DND-41 (cell line): Measurements from ENCODE around the gene RBKS.

ENCODE experiments used
- ATAC-seq: fragments of 200-7000 bp; cut with Tn5 transposase; 3 replicates; pipeline ENCODE4 v1.9.1; 2021; ENCODE audit warnings: low read depth; ENCODE audit not compliant: insufficient read depth
- DNase-seq: peaks from one replicate; pipeline ENCODE4 v3.0.0-alpha.2; 2020
- H2AFZ ChIP-seq: 2 replicates; pipeline ENCODE4 v1.6.0; 2012; ENCODE audit warnings: low read depth, low read length
- H3K27ac ChIP-seq: 2 replicates; pipeline ENCODE4 v1.5.1; 2012; ENCODE audit warnings: low read length, inconsistent platforms
- H3K27me3 ChIP-seq: fragments of 200-600 bp; sonication (generic); 2 replicates; pipeline ENCODE4 v1.6.0; 2012; ENCODE audit warnings: low read length, mild to moderate bottlenecking, inconsistent platforms; ENCODE audit not compliant: insufficient read depth, poor library complexity
- H3K36me3 ChIP-seq: 2 replicates; pipeline ENCODE4 v1.5.1; 2012; ENCODE audit warnings: low read length, inconsistent platforms; ENCODE audit not compliant: insufficient read depth
- H3K4me1 ChIP-seq: 2 replicates; pipeline ENCODE4 v1.5.1; 2012; ENCODE audit warnings: mild to moderate bottlenecking, low read length; ENCODE audit not compliant: insufficient read depth
- H3K4me2 ChIP-seq: 2 replicates; pipeline ENCODE4 v1.6.0; 2012; ENCODE audit warnings: mild to moderate bottlenecking, moderate library complexity, low read length, inconsistent platforms; ENCODE audit not compliant: insufficient read depth
- H3K4me3 ChIP-seq, 2 experiments: fragments of 200-600 bp in 1 of 2; shearing (Covaris generic) in 1 of 2; 2 replicates each; pipeline ENCODE4 v1.5.1; 2012 to 2016; ENCODE audit warnings: inconsistent platforms in 2 of 2, low read length in 2 of 2, mild to moderate bottlenecking in 2 of 2, low read depth in 1 of 2, moderate library complexity in 1 of 2
- H3K79me2 ChIP-seq: 2 replicates; pipeline ENCODE4 v1.6.0; 2012; ENCODE audit warnings: low read length, inconsistent platforms; ENCODE audit not compliant: insufficient read depth
- H3K9ac ChIP-seq: 2 replicates; pipeline ENCODE4 v1.6.0; 2012; ENCODE audit warnings: low read depth, mild to moderate bottlenecking, inconsistent platforms, low read length, moderate library complexity
- H3K9me3 ChIP-seq: 2 replicates; pipeline ENCODE4 v1.5.1; 2012; ENCODE audit warnings: low read length, moderate library complexity, mild to moderate bottlenecking, inconsistent platforms; ENCODE audit not compliant: insufficient read depth, severe bottlenecking
- H4K20me1 ChIP-seq: 2 replicates; pipeline ENCODE4 v1.6.0; 2012; ENCODE audit warnings: low read length; ENCODE audit not compliant: insufficient read depth
- EZH2 ChIP-seq: IDR thresholded peaks from 3 replicates; pipeline ENCODE4 v1.6.1; 2012; ENCODE audit warnings: borderline replicate concordance, low read depth, mild to moderate bottlenecking, moderate library complexity, low read length, inconsistent platforms; ENCODE audit not compliant: severe bottlenecking
- TF ChIP-seq, protein P1 (sequence below): IDR thresholded peaks from 2 replicates; pipeline ENCODE4 v1.5.1; 2012; ENCODE audit warnings: borderline replicate concordance, low read length, moderate library complexity, mild to moderate bottlenecking; ENCODE audit not compliant: poor library complexity, severe bottlenecking; ENCODE audit errors: extremely low read depth

RBKS gene

DNA sequence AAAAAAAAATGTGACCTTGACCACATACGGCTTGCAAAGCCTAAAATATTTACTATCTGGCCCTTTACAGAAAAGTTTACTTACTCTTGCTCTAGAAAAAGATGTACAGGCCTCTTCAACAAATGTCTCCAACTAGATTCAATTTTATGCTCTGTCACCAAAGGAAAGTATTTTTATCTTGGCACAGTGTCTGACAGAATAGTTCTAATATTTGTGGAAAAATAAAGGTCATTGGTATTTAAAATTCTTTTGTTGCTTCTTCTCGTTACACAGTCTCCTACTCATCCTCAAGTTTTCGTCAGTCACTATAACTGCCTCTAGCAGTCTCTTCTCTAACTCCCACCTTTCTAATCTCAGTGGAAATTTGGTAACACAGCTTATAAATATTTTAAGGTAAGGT, 1.4 kb downstream of the RBKS start:
- Histone ChIP-seq H3K4me3 (no peak overlapping the region), H2AFZ (no peak overlapping the region)
- ATAC-seq, result no peak

DNA sequence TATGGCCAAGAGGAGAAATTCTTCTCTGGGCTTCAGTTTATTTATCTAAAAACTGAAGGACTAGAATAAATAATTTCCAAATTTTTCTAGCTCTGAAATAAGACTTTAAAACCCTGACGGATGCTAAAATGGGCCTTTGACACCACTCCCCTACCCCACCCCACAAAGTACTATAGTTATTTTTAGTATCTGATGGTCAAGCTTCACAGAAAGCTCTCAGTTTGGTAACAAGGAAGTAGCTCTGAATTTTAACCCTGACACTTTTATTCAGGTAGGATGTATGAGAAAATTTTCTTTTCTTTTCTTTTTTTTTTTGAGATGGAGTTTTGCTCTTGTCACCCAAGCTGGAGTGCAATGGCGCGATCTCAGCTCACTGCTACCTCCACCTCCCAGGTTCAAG, 2.4 kb downstream of the RBKS start:
- H3K4me2 ChIP-seq, result no peak overlapping the region
- H3K79me2 ChIP-seq, result peaks cover 25% of the 10 kb centered on the region
- no peak for DNase-seq
- TF ChIP-seq EZH2, result no peak
- TF ChIP-seq, protein P1, sequence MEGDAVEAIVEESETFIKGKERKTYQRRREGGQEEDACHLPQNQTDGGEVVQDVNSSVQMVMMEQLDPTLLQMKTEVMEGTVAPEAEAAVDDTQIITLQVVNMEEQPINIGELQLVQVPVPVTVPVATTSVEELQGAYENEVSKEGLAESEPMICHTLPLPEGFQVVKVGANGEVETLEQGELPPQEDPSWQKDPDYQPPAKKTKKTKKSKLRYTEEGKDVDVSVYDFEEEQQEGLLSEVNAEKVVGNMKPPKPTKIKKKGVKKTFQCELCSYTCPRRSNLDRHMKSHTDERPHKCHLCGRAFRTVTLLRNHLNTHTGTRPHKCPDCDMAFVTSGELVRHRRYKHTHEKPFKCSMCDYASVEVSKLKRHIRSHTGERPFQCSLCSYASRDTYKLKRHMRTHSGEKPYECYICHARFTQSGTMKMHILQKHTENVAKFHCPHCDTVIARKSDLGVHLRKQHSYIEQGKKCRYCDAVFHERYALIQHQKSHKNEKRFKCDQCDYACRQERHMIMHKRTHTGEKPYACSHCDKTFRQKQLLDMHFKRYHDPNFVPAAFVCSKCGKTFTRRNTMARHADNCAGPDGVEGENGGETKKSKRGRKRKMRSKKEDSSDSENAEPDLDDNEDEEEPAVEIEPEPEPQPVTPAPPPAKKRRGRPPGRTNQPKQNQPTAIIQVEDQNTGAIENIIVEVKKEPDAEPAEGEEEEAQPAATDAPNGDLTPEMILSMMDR, result no peak
- peaks cover 31% of the 10 kb centered on the region for H3K4me1 ChIP-seq
- H3K9me3 ChIP-seq, result no peaks in the 10 kb centered on the region
- no peak for ATAC-seq
- H3K4me3 ChIP-seq, result no peak overlapping the region
- H3K36me3 ChIP-seq, result no peaks in the 10 kb centered on the region; the same call in 1 of the 2 replicates
- H2AFZ ChIP-seq, result no peak overlapping the region
- H3K27ac ChIP-seq, result no peak overlapping the region
- H4K20me1 ChIP-seq, result no peaks in the 10 kb centered on the region
- H3K9ac ChIP-seq, result no peak overlapping the region
- H3K27me3 ChIP-seq, result no peaks in the 10 kb centered on the region

More for the DNA sequence above, 1.4 kb downstream of the RBKS start:
- TF ChIP-seq, protein P1, result no peak
- TF ChIP-seq EZH2, result no peak
- peaks cover 38% of the 10 kb centered on the region for H3K4me1 ChIP-seq
- no peak overlapping the region for H3K27ac ChIP-seq
- no peak for DNase-seq
- no peaks in the 10 kb centered on the region for H3K9me3 ChIP-seq
- peak overlapping the region; percentile 87; the same call in 1 of the 2 replicates for H3K4me2 ChIP-seq
- no peak overlapping the region for H3K9ac ChIP-seq
- no peaks in the 10 kb centered on the region for H3K27me3 ChIP-seq
- no peaks in the 10 kb centered on the region for H4K20me1 ChIP-seq
- H3K79me2 ChIP-seq, result peaks cover 32% of the 10 kb centered on the region
- no peaks in the 10 kb centered on the region; the same call in 1 of the 2 replicates for H3K36me3 ChIP-seq

DNA sequence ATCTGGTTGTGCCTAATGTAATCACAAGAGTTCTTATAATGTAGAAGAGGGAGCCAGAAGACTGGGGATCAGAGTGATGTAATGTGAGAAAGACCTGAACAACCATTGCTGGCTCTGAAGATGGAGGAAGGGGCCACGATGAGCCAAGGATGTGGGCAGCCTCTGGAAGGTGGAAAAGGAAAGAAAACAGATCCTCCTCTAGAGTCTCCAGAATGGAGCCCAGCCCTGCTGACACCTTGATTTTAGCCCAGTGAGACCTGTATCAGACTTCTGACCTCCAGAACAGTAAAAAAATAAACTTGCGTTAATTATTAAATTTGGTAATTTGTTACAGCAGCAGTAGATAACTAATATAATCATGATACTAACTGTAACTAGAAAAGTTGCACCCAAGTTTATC, 3.1 kb downstream of the RBKS start:
- H3K4me1 ChIP-seq, result peaks cover 25% of the 10 kb centered on the region
- H4K20me1 ChIP-seq, result no peaks in the 10 kb centered on the region
- ATAC-seq (no peak), DNase-seq (no peak)
- no peaks in the 10 kb centered on the region for H3K27me3 ChIP-seq
- no peak overlapping the region for H3K9ac ChIP-seq
- no peak overlapping the region for H3K27ac ChIP-seq
- H3K79me2 ChIP-seq, result peaks cover 19% of the 10 kb centered on the region
- H2AFZ ChIP-seq, result no peak overlapping the region
- TF ChIP-seq, protein P1, result no peak
- TF ChIP-seq EZH2, result no peak
- no peaks in the 10 kb centered on the region; the same call in 1 of the 2 replicates for H3K36me3 ChIP-seq
- no peak overlapping the region for H3K4me3 ChIP-seq
- no peaks in the 10 kb centered on the region for H3K9me3 ChIP-seq
- H3K4me2 ChIP-seq, result no peak overlapping the region

DNA sequence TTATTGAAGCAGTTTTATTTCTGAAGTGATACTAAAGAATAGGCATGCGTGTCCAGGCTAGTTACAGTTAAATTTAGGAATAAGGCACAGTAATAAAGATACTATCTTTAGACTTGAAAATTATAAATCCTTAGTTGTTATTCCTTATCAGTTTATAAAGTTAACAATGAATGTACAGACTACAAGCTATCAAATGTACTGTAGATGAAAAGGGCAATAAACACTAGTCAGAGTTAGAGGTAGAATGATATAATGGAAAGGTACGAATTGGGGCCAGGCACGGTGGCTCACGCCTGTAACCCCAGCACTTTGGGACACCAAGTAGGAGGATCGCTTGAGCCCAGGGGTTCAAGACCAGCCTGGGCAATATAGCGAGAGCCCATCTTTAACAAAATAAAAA, 3.9 kb downstream of the RBKS start:
- DNase-seq, result no peak
- H3K9me3 ChIP-seq, result no peaks in the 10 kb centered on the region
- no peak overlapping the region for H2AFZ ChIP-seq
- no peak overlapping the region for H3K27ac ChIP-seq
- peaks cover 17% of the 10 kb centered on the region for H3K4me1 ChIP-seq
- no peaks in the 10 kb centered on the region; the same call in 1 of the 2 replicates for H3K36me3 ChIP-seq
- ATAC-seq, result no peak
- H3K79me2 ChIP-seq, result peaks cover 11% of the 10 kb centered on the region
- no peaks in the 10 kb centered on the region for H4K20me1 ChIP-seq
- no peak overlapping the region for H3K4me3 ChIP-seq
- no peak for TF ChIP-seq EZH2
- TF ChIP-seq, protein P1, result no peak
- H3K4me2 ChIP-seq, result no peak overlapping the region
- H3K9ac ChIP-seq, result no peak overlapping the region
- no peaks in the 10 kb centered on the region for H3K27me3 ChIP-seq
